ENCODE results near the gene ZNF521. TPM values are rescaled to one million over a fixed set of nuclear protein-coding genes. Genes with fewer than 3 reads are reported as not detected.

ZNF521 gene
- total RNA-seq, 3 donors from 2014 or later: 30.2 to 67.5 (median 51.8) TPM

- no peaks in the 10 kb centered on the region for H3K9me3 ChIP-seq
- H3K27me3 ChIP-seq: no peaks in the 10 kb centered on the region
- no peak overlapping the region for H3K27ac ChIP-seq
- DNase-seq (ENCODE audit: low spot score in 2 of 2): no peak
- no peaks in the 10 kb centered on the region for H3K4me1 ChIP-seq
- no peak overlapping the region for H3K4me3 ChIP-seq
- H3K36me3 ChIP-seq: no peaks in the 10 kb centered on the region
- TF ChIP-seq CTCF (IDR thresholded peaks at IDR 0.05) (no peak), POLR2A (IDR thresholded peaks at IDR 0.05) (no peak), POLR2AphosphoS5 (IDR thresholded peaks at IDR 0.05) (no peak)
- intact Hi-C loops (cut with DNase I; ENCODE audit: low total_unique reads): no loop called here
Observed at GRCh38 chr18:25174324-25174723, 177.6 kb downstream of the ZNF521 start.

- Histone ChIP-seq H3K36me3 (no peaks in the 10 kb centered on the region), H3K4me1 (no peaks in the 10 kb centered on the region), H3K4me3 (no peak overlapping the region), H3K27me3 (no peaks in the 10 kb centered on the region), H3K9me3 (no peaks in the 10 kb centered on the region), H3K27ac (no peak overlapping the region)
- intact Hi-C loops (cut with DNase I; ENCODE audit: low total_unique reads): no loop called here
- no peak for TF ChIP-seq POLR2AphosphoS5 (IDR thresholded peaks at IDR 0.05)
- TF ChIP-seq CTCF (IDR thresholded peaks at IDR 0.05): no peak
- no peak for TF ChIP-seq POLR2A (IDR thresholded peaks at IDR 0.05)
- DNase-seq (ENCODE audit: low spot score in 2 of 2): no peak
Observed at GRCh38 chr18:25171334-25171733, 180.6 kb downstream of the ZNF521 start.

GRCh38 chr18:25170402-25170801, 181.6 kb downstream of the ZNF521 start:
- Histone ChIP-seq H3K4me3 (no peak overlapping the region), H3K27ac (no peak overlapping the region), H3K9me3 (no peaks in the 10 kb centered on the region), H3K27me3 (no peaks in the 10 kb centered on the region), H3K36me3 (no peaks in the 10 kb centered on the region), H3K4me1 (no peaks in the 10 kb centered on the region)
- TF ChIP-seq CTCF (IDR thresholded peaks at IDR 0.05): no peak
- TF ChIP-seq POLR2AphosphoS5 (IDR thresholded peaks at IDR 0.05): no peak
- no peak for TF ChIP-seq POLR2A (IDR thresholded peaks at IDR 0.05)
- intact Hi-C loops (cut with DNase I; ENCODE audit: low total_unique reads): no loop called here
- DNase-seq (ENCODE audit: low spot score in 2 of 2): no peak

GRCh38 chr18:25169701-25170100, 182.3 kb downstream of the ZNF521 start:
- no peaks in the 10 kb centered on the region for H3K9me3 ChIP-seq
- no peaks in the 10 kb centered on the region for H3K4me1 ChIP-seq
- intact Hi-C loops (cut with DNase I; ENCODE audit: low total_unique reads): no loop called here
- TF ChIP-seq POLR2A (IDR thresholded peaks at IDR 0.05): no peak
- H3K36me3 ChIP-seq: no peaks in the 10 kb centered on the region
- no peaks in the 10 kb centered on the region for H3K27me3 ChIP-seq
- no peak overlapping the region for H3K27ac ChIP-seq
- no peak overlapping the region for H3K4me3 ChIP-seq
- no peak for DNase-seq (ENCODE audit: low spot score in 2 of 2)

GRCh38 chr18:25167612-25168410, 184.2 kb downstream of the ZNF521 start:
- TF ChIP-seq CTCF (IDR thresholded peaks at IDR 0.05) (no peak), POLR2A (IDR thresholded peaks at IDR 0.05) (no peak), POLR2AphosphoS5 (IDR thresholded peaks at IDR 0.05) (no peak)
- intact Hi-C loops (cut with DNase I; ENCODE audit: low total_unique reads): no loop called here
- no peak overlapping the region for H3K4me3 ChIP-seq

More at GRCh38 chr18:25167612-25168410, 184.2 kb downstream of the ZNF521 start:
- no peak for DNase-seq (ENCODE audit: low spot score in 2 of 2)
- no peaks in the 10 kb centered on the region for H3K9me3 ChIP-seq
- H3K27ac ChIP-seq: no peak overlapping the region
- H3K36me3 ChIP-seq: no peaks in the 10 kb centered on the region
- no peaks in the 10 kb centered on the region for H3K4me1 ChIP-seq
- H3K27me3 ChIP-seq: no peaks in the 10 kb centered on the region

Data from breast epithelium (tissue), 4 donors.